WTC11 (cell line): ENCODE measurements around the gene MYPN. TPM values are rescaled to one million over a fixed set of nuclear protein-coding genes. Genes with fewer than 3 reads are reported as not detected.

Experiments used
- ATAC-seq: fragments of 200-7000 bp; cut with Tn5 transposase; 2 replicates; pipeline ENCODE4 v1.10.0; 2021; ENCODE audit warnings: mild to moderate bottlenecking, moderate library complexity
- CTCF ChIA-PET: fragments of 300-600 bp; sonication (Branson Sonifier 250); formaldehyde crosslinking; loops from one replicate; lab custom pipeline; 2021; ENCODE audit warnings: antibody characterized with exemption; lab: Charles Lee
- POLR2A ChIA-PET: fragments of 350-600 bp; sonication (Branson Sonifier 250); formaldehyde crosslinking; loops from one replicate; lab custom pipeline; 2021; ENCODE audit warnings: antibody characterized with exemption; lab: Charles Lee
- DNase-seq: peaks from one replicate; pipeline ENCODE4 v3.0.0; 2021; ENCODE audit warnings: low spot score
- H3K27ac Mint-ChIP-seq: 2 replicates; pipeline ENCODE4 v1.8.0; 2021; ENCODE audit warnings: mixed read lengths
- H3K27me3 Mint-ChIP-seq: 2 replicates; pipeline ENCODE4 v1.8.0; 2021; ENCODE audit warnings: low read depth, mild to moderate bottlenecking, moderate library complexity, mixed read lengths
- H3K36me3 Mint-ChIP-seq: 2 replicates; pipeline ENCODE4 v1.8.0; 2021; ENCODE audit warnings: mixed read lengths
- H3K4me1 Mint-ChIP-seq: 2 replicates; pipeline ENCODE4 v1.8.0; 2022; ENCODE audit warnings: mixed read lengths
- H3K4me3 Mint-ChIP-seq: 2 replicates; pipeline ENCODE4 v1.8.0; 2021; ENCODE audit warnings: mild to moderate bottlenecking, moderate library complexity, mixed read lengths
- H3K9me3 Mint-ChIP-seq: 2 replicates; pipeline ENCODE4 v1.8.0; 2021; ENCODE audit warnings: mixed read lengths
- ATF1 ChIP-seq: sonication (generic); formaldehyde crosslinking; IDR thresholded peaks from 2 replicates; pipeline ENCODE4 v1.8.1; 2023; ENCODE audit warnings: mild to moderate bottlenecking, moderate library complexity, missing genetic modification reagents
- CBFB ChIP-seq: sonication (generic); formaldehyde crosslinking; IDR thresholded peaks from 2 replicates; pipeline ENCODE4 v1.8.1; 2022; ENCODE audit warnings: mild to moderate bottlenecking, low read depth, missing genetic modification reagents
- CREM ChIP-seq: sonication (generic); formaldehyde crosslinking; IDR thresholded peaks from 2 replicates; pipeline ENCODE4 v1.8.1; 2022; ENCODE audit warnings: mild to moderate bottlenecking, missing genetic modification reagents, moderate library complexity
- ELF4 ChIP-seq: sonication (generic); formaldehyde crosslinking; IDR thresholded peaks from 2 replicates; pipeline ENCODE4 v1.8.1; 2022; ENCODE audit warnings: low read depth, mild to moderate bottlenecking, moderate library complexity, missing genetic modification reagents
- ETV6 ChIP-seq: sonication (generic); formaldehyde crosslinking; IDR thresholded peaks from 2 replicates; pipeline ENCODE4 v1.8.1; 2022; ENCODE audit warnings: mild to moderate bottlenecking, missing genetic modification reagents
- FOXK1 ChIP-seq: sonication (generic); formaldehyde crosslinking; IDR thresholded peaks from 2 replicates; pipeline ENCODE4 v1.8.0; 2022; ENCODE audit warnings: mild to moderate bottlenecking, moderate library complexity, missing genetic modification reagents
- KAT7 ChIP-seq: sonication (generic); formaldehyde crosslinking; IDR thresholded peaks from 2 replicates; pipeline ENCODE4 v1.8.1; 2023; ENCODE audit warnings: missing genetic modification reagents, mild to moderate bottlenecking, borderline replicate concordance
- MXD4 ChIP-seq: fragments of 250-450 bp; sonication (Bioruptor Pico); IDR thresholded peaks from 2 replicates; pipeline ENCODE4 v1.8.0; 2021; ENCODE audit warnings: mild to moderate bottlenecking, moderate library complexity, borderline replicate concordance
- NFYB ChIP-seq: sonication (generic); formaldehyde crosslinking; conservative IDR thresholded peaks from 2 replicates; pipeline ENCODE4 v1.8.0; 2022; ENCODE audit warnings: low read depth, missing genetic modification reagents
- NR2C2 ChIP-seq: sonication (generic); formaldehyde crosslinking; IDR thresholded peaks from 2 replicates; pipeline ENCODE4 v1.8.0; 2022; ENCODE audit warnings: mild to moderate bottlenecking, missing genetic modification reagents
- NR3C1 ChIP-seq: sonication (generic); formaldehyde crosslinking; conservative IDR thresholded peaks from 2 replicates; pipeline ENCODE4 v1.8.1; 2023; ENCODE audit warnings: low read depth, mild to moderate bottlenecking, missing genetic modification reagents
- RELA ChIP-seq: sonication (generic); formaldehyde crosslinking; IDR thresholded peaks from 2 replicates; pipeline ENCODE4 v1.8.1; 2022; ENCODE audit warnings: missing genetic modification reagents, mild to moderate bottlenecking, borderline replicate concordance
- RORB ChIP-seq: fragments of 250-450 bp; sonication (Bioruptor Pico); IDR thresholded peaks from 2 replicates; pipeline ENCODE4 v1.9.0; 2021; ENCODE audit warnings: mild to moderate bottlenecking
- SMAD4 ChIP-seq: sonication (generic); formaldehyde crosslinking; IDR thresholded peaks from 2 replicates; pipeline ENCODE4 v1.8.0; 2022; ENCODE audit warnings: mild to moderate bottlenecking, missing genetic modification reagents
- SOX15 ChIP-seq: fragments of 250-450 bp; sonication (Bioruptor Pico); IDR thresholded peaks from 2 replicates; pipeline ENCODE4 v1.9.0; 2021; ENCODE audit warnings: mild to moderate bottlenecking
- SP1 ChIP-seq: sonication (generic); formaldehyde crosslinking; conservative IDR thresholded peaks from 2 replicates; pipeline ENCODE4 v1.8.1; 2022; ENCODE audit warnings: missing genetic modification reagents
- TP53 ChIP-seq: sonication (generic); formaldehyde crosslinking; IDR thresholded peaks from 2 replicates; pipeline ENCODE4 v1.8.1; 2023; ENCODE audit warnings: mild to moderate bottlenecking, missing genetic modification reagents
- ZNF121 ChIP-seq: sonication (generic); formaldehyde crosslinking; IDR thresholded peaks from 2 replicates; pipeline ENCODE4 v1.8.0; 2023; ENCODE audit warnings: missing genetic modification reagents
- ZNF232 ChIP-seq: sonication (generic); formaldehyde crosslinking; IDR thresholded peaks from 2 replicates; pipeline ENCODE4 v1.8.0; 2022; ENCODE audit warnings: mild to moderate bottlenecking, missing genetic modification reagents
- total RNA-seq: library from RNA; stranded (reverse); gene quantifications from 3 replicates; pipeline ENCODE4 v1.2.3, GENCODE V29; 2021
- TF ChIP-seq, protein P1 (sequence below): sonication (generic); formaldehyde crosslinking; IDR thresholded peaks from 2 replicates; pipeline ENCODE4 v1.8.0; 2023; ENCODE audit warnings: missing genetic modification reagents
- TF ChIP-seq, protein P2 (sequence below): sonication (generic); formaldehyde crosslinking; conservative IDR thresholded peaks from 2 replicates; pipeline ENCODE4 v1.8.1; 2022; ENCODE audit warnings: mild to moderate bottlenecking, missing genetic modification reagents
- TF ChIP-seq, protein P3 (sequence below): sonication (generic); formaldehyde crosslinking; conservative IDR thresholded peaks from 2 replicates; pipeline ENCODE4 v1.8.1; 2023; ENCODE audit warnings: mild to moderate bottlenecking, low read depth, missing genetic modification reagents, moderate library complexity
- TF ChIP-seq, protein P4 (sequence below): sonication (generic); formaldehyde crosslinking; IDR thresholded peaks from 2 replicates; pipeline ENCODE4 v1.8.0; 2022; ENCODE audit warnings: mild to moderate bottlenecking, missing genetic modification reagents
- TF ChIP-seq, protein P5 (sequence below): fragments of 250-450 bp; sonication (Bioruptor Pico); IDR thresholded peaks from 2 replicates; pipeline ENCODE4 v1.8.0; 2021; ENCODE audit warnings: mild to moderate bottlenecking
- TF ChIP-seq, protein P6 (sequence below): sonication (generic); formaldehyde crosslinking; IDR thresholded peaks from 2 replicates; pipeline ENCODE4 v1.8.1; 2023; ENCODE audit warnings: mild to moderate bottlenecking, missing genetic modification reagents, moderate library complexity
- TF ChIP-seq, protein P7 (sequence below): sonication (generic); formaldehyde crosslinking; IDR thresholded peaks from 2 replicates; pipeline ENCODE4 v1.8.0; 2023; ENCODE audit warnings: mild to moderate bottlenecking, missing genetic modification reagents
- TF ChIP-seq, protein P8 (sequence below): sonication (generic); formaldehyde crosslinking; IDR thresholded peaks from 2 replicates; pipeline ENCODE4 v1.8.0; 2022; ENCODE audit warnings: mild to moderate bottlenecking, missing genetic modification reagents

MYPN gene
- total RNA-seq, 1 experiment from 2014 or later, result not detected

DNA sequence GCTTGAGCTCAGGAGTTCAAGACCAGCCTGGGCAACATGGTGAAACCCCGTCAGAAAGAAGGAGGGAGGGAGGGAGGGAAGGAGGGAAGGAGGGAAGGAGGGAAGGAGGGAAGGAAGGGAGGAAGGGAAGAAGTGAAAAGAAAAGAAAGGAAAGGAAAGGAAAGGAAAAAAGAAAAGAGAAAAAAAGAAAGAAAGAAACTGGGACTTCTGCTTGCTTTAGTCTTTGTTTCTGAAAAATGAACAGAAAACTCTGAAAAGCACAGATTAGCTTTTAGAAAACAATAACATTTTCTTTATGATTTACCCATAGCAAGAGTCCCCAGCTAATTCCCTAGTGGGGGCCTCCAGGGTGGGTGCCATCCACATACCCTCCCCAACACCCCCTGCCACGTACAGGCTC is 75.8 kb downstream of the MYPN start:
- ChIA-PET CTCF (interaction anchor here (1.2 kb wide), 1 partner anchor 27 kb away, joined by 3 read pairs; no protein-coding TSS in a partner anchor), POLR2A (interaction anchor here (0.6 kb wide), 1 partner anchor 1371 kb away, joined by 3 read pairs; no protein-coding TSS in a partner anchor)
- Mint-ChIP-seq H3K9me3 (no peaks in the 10 kb centered on the region), H3K27ac (no peak overlapping the region), H3K4me3 (no peak overlapping the region), H3K27me3 (no peaks in the 10 kb centered on the region), H3K4me1 (peaks cover 5% of the 10 kb centered on the region; the same call in 1 of the 2 replicates), H3K36me3 (no peaks in the 10 kb centered on the region)
- ATAC-seq, result no peak
- DNase-seq, result no peak
- TF ChIP-seq, protein P1, sequence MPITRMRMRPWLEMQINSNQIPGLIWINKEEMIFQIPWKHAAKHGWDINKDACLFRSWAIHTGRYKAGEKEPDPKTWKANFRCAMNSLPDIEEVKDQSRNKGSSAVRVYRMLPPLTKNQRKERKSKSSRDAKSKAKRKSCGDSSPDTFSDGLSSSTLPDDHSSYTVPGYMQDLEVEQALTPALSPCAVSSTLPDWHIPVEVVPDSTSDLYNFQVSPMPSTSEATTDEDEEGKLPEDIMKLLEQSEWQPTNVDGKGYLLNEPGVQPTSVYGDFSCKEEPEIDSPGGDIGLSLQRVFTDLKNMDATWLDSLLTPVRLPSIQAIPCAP, result no peak
- no peak for TF ChIP-seq CREM (CRISPR knock-in tag)
- no peak for TF ChIP-seq SP1 (CRISPR knock-in tag)
- TF ChIP-seq TP53 (CRISPR knock-in tag), result no peak
- TF ChIP-seq, protein P2, sequence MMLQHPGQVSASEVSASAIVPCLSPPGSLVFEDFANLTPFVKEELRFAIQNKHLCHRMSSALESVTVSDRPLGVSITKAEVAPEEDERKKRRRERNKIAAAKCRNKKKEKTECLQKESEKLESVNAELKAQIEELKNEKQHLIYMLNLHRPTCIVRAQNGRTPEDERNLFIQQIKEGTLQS (CRISPR knock-in tag), result no peak
- TF ChIP-seq, protein P3, sequence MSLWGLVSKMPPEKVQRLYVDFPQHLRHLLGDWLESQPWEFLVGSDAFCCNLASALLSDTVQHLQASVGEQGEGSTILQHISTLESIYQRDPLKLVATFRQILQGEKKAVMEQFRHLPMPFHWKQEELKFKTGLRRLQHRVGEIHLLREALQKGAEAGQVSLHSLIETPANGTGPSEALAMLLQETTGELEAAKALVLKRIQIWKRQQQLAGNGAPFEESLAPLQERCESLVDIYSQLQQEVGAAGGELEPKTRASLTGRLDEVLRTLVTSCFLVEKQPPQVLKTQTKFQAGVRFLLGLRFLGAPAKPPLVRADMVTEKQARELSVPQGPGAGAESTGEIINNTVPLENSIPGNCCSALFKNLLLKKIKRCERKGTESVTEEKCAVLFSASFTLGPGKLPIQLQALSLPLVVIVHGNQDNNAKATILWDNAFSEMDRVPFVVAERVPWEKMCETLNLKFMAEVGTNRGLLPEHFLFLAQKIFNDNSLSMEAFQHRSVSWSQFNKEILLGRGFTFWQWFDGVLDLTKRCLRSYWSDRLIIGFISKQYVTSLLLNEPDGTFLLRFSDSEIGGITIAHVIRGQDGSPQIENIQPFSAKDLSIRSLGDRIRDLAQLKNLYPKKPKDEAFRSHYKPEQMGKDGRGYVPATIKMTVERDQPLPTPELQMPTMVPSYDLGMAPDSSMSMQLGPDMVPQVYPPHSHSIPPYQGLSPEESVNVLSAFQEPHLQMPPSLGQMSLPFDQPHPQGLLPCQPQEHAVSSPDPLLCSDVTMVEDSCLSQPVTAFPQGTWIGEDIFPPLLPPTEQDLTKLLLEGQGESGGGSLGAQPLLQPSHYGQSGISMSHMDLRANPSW (CRISPR knock-in tag), result no peak
- TF ChIP-seq KAT7 (CRISPR knock-in tag), result no peak
- TF ChIP-seq, protein P4, sequence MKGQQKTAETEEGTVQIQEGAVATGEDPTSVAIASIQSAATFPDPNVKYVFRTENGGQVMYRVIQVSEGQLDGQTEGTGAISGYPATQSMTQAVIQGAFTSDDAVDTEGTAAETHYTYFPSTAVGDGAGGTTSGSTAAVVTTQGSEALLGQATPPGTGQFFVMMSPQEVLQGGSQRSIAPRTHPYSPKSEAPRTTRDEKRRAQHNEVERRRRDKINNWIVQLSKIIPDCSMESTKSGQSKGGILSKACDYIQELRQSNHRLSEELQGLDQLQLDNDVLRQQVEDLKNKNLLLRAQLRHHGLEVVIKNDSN (CRISPR knock-in tag), result no peak
- no peak for TF ChIP-seq SOX15
- no peak for TF ChIP-seq MXD4 (CRISPR knock-in tag)
- TF ChIP-seq, protein P5, sequence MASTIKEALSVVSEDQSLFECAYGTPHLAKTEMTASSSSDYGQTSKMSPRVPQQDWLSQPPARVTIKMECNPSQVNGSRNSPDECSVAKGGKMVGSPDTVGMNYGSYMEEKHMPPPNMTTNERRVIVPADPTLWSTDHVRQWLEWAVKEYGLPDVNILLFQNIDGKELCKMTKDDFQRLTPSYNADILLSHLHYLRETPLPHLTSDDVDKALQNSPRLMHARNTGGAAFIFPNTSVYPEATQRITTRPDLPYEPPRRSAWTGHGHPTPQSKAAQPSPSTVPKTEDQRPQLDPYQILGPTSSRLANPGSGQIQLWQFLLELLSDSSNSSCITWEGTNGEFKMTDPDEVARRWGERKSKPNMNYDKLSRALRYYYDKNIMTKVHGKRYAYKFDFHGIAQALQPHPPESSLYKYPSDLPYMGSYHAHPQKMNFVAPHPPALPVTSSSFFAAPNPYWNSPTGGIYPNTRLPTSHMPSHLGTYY (CRISPR knock-in tag), result no peak
- TF ChIP-seq ATF1 (CRISPR knock-in tag), result no peak
- TF ChIP-seq, protein P6, sequence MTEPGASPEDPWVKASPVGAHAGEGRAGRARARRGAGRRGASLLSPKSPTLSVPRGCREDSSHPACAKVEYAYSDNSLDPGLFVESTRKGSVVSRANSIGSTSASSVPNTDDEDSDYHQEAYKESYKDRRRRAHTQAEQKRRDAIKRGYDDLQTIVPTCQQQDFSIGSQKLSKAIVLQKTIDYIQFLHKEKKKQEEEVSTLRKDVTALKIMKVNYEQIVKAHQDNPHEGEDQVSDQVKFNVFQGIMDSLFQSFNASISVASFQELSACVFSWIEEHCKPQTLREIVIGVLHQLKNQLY (CRISPR knock-in tag), result no peak
- no peak for TF ChIP-seq NR3C1 (CRISPR knock-in tag)
- no peak for TF ChIP-seq RORB (CRISPR knock-in tag)
- no peak for TF ChIP-seq CBFB (CRISPR knock-in tag)
- TF ChIP-seq ZNF121 (CRISPR knock-in tag), result no peak
- no peak for TF ChIP-seq ELF4 (CRISPR knock-in tag)
- TF ChIP-seq FOXK1 (CRISPR knock-in tag), result no peak

DNA sequence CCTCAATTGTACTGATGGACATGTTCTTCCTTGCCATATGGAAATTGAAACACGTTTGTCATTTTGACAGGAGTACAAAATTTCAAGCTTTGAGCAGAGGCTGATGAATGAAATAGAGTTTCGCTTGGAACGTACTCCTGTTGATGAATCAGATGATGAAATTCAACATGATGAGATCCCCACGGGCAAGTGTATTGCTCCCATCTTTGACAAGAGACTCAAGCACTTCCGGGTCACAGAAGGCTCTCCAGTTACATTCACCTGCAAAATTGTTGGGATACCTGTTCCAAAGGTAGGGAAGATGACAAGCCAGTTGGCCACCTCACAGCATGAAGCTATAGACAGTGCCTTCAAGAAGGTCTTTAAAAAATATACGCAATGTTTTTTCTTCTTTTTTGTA is 79.5 kb downstream of the MYPN start:
- ChIA-PET CTCF (interaction anchor here (1.0 to 1.2 kb wide), 2 partner anchors 24 to 400 kb away, joined by 3 read pairs; no protein-coding TSS in a partner anchor), POLR2A (no interaction called here)
- H3K4me1 Mint-ChIP-seq, result peaks cover 5% of the 10 kb centered on the region; the same call in 1 of the 2 replicates
- no peak overlapping the region for H3K4me3 Mint-ChIP-seq
- no peaks in the 10 kb centered on the region for H3K27me3 Mint-ChIP-seq
- no peak overlapping the region for H3K27ac Mint-ChIP-seq
- no peak for ATAC-seq
- H3K36me3 Mint-ChIP-seq, result peaks cover 3% of the 10 kb centered on the region; the same call in 1 of the 2 replicates
- H3K9me3 Mint-ChIP-seq, result peaks cover 16% of the 10 kb centered on the region
- DNase-seq, result no peak
- TF ChIP-seq ZNF232 (CRISPR knock-in tag) (no peak), NFYB (no peak), ZNF121 (CRISPR knock-in tag) (no peak), MXD4 (CRISPR knock-in tag) (no peak), RELA (CRISPR knock-in tag) (no peak), ETV6 (CRISPR knock-in tag) (no peak), SMAD4 (CRISPR knock-in tag) (no peak), NR2C2 (CRISPR knock-in tag) (no peak)
- TF ChIP-seq, protein P7, sequence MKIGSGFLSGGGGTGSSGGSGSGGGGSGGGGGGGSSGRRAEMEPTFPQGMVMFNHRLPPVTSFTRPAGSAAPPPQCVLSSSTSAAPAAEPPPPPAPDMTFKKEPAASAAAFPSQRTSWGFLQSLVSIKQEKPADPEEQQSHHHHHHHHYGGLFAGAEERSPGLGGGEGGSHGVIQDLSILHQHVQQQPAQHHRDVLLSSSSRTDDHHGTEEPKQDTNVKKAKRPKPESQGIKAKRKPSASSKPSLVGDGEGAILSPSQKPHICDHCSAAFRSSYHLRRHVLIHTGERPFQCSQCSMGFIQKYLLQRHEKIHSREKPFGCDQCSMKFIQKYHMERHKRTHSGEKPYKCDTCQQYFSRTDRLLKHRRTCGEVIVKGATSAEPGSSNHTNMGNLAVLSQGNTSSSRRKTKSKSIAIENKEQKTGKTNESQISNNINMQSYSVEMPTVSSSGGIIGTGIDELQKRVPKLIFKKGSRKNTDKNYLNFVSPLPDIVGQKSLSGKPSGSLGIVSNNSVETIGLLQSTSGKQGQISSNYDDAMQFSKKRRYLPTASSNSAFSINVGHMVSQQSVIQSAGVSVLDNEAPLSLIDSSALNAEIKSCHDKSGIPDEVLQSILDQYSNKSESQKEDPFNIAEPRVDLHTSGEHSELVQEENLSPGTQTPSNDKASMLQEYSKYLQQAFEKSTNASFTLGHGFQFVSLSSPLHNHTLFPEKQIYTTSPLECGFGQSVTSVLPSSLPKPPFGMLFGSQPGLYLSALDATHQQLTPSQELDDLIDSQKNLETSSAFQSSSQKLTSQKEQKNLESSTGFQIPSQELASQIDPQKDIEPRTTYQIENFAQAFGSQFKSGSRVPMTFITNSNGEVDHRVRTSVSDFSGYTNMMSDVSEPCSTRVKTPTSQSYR, result no peak
- TF ChIP-seq, protein P8, sequence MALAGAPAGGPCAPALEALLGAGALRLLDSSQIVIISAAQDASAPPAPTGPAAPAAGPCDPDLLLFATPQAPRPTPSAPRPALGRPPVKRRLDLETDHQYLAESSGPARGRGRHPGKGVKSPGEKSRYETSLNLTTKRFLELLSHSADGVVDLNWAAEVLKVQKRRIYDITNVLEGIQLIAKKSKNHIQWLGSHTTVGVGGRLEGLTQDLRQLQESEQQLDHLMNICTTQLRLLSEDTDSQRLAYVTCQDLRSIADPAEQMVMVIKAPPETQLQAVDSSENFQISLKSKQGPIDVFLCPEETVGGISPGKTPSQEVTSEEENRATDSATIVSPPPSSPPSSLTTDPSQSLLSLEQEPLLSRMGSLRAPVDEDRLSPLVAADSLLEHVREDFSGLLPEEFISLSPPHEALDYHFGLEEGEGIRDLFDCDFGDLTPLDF (CRISPR knock-in tag), result no peak
